Activated naive CD4-positive, alpha-beta T cell treated with Interleukin-2 at 50 U/mL for 16 hours (primary cell): ENCODE measurements around the gene BTBD2.
"Not testable (repeated sequence)": the region's sequence is repeated elsewhere in the genome, so short reads cannot be mapped to it uniquely, and the experiment has no call there.

Experiments
- DNase-seq: peaks from one replicate; pipeline ENCODE4 v3.0.0-alpha.2; 2020

The BTBD2 gene

GRCh38 chr19:2012941-2013682 is 2.4 kb downstream of the BTBD2 start:
- DNase-seq, result no peak

GRCh38 chr19:2011169-2011568 is 4.3 kb downstream of the BTBD2 start:
- no peak for DNase-seq

GRCh38 chr19:2010135-2010668 is 5.3 kb downstream of the BTBD2 start:
- DNase-seq, result no peak

- DNase-seq, result no peak
These were observed 11.6 kb downstream of the BTBD2 start for GRCh38 chr19:2003874-2004273.

GRCh38 chr19:1999856-2000515 is 15.5 kb downstream of the BTBD2 start:
- no peak for DNase-seq

- DNase-seq, result no peak
These were observed 16.5 kb downstream of the BTBD2 start for GRCh38 chr19:1998712-1999708.

GRCh38 chr19:1997353-1998233 is 17.9 kb downstream of the BTBD2 start:
- no peak for DNase-seq

- no peak for DNase-seq
These were observed 22.7 kb downstream of the BTBD2 start for GRCh38 chr19:1992759-1993260.

- DNase-seq, result no peak
These were observed 24.2 kb downstream of the BTBD2 start for GRCh38 chr19:1991018-1991913.

GRCh38 chr19:1990230-1991017 is 25.1 kb downstream of the BTBD2 start:
- DNase-seq, result no peak

- DNase-seq, result no peak
These were observed 25.8 kb downstream of the BTBD2 start for GRCh38 chr19:1989513-1990229.

- DNase-seq, result not testable (repeated sequence)
These were observed 27.1 kb downstream of the BTBD2 start for GRCh38 chr19:1988464-1988863.

- no peak for DNase-seq
These were observed 28.0 kb downstream of the BTBD2 start for GRCh38 chr19:1987197-1988187.

GRCh38 chr19:1986357-1987162 is 29.0 kb downstream of the BTBD2 start:
- no peak for DNase-seq

- DNase-seq, result no peak
These were observed 29.7 kb downstream of the BTBD2 start for GRCh38 chr19:1985588-1986356.

- DNase-seq, result no peak
These were observed 31.2 kb downstream of the BTBD2 start for GRCh38 chr19:1984357-1984756.
